Activated CD4-positive, alpha-beta T cell treated with anti-CD3 and anti-CD28 coated beads, Interleukin-2, amount 50 U/mL, for 48 hours (primary cell): ENCODE results near the gene RTRAF.

ENCODE experiments used
- DNase-seq, 2 experiments: peaks; one replicate each; pipeline ENCODE4 v3.0.0-alpha.2; 2020

Gene RTRAF

GRCh38 chr14:52021957-52022600 lies 32.7 kb downstream of the RTRAF start:
- no peak for DNase-seq

- no peak for DNase-seq
Measured at GRCh38 chr14:52023518-52023917, 34.2 kb downstream of the RTRAF start.

GRCh38 chr14:52025310-52025709 lies 36.0 kb downstream of the RTRAF start:
- no peak for DNase-seq

- DNase-seq: no peak
Measured at GRCh38 chr14:52026017-52026660, 36.8 kb downstream of the RTRAF start.

GRCh38 chr14:52026901-52027300 lies 37.6 kb downstream of the RTRAF start:
- DNase-seq: no peak

GRCh38 chr14:52029881-52030280 lies 40.5 kb downstream of the RTRAF start:
- no peak for DNase-seq

GRCh38 chr14:52031781-52032180 lies 42.4 kb downstream of the RTRAF start:
- DNase-seq: no peak

- DNase-seq: no peak
Measured at GRCh38 chr14:52032204-52032801, 43.0 kb downstream of the RTRAF start.

GRCh38 chr14:52033101-52033642 lies 43.8 kb downstream of the RTRAF start:
- no peak for DNase-seq

GRCh38 chr14:52039124-52039815 lies 49.9 kb downstream of the RTRAF start:
- no peak for DNase-seq

- DNase-seq: no peak
Measured at GRCh38 chr14:52040598-52040997, 51.3 kb downstream of the RTRAF start.

- DNase-seq: no peak
Measured at GRCh38 chr14:52042371-52043289, 53.3 kb downstream of the RTRAF start.

GRCh38 chr14:52043690-52044089 lies 54.3 kb downstream of the RTRAF start:
- DNase-seq: peak; percentile 51 to 60

GRCh38 chr14:52044791-52045522 lies 55.6 kb downstream of the RTRAF start:
- DNase-seq: peak in 1 of 2 experiments; percentile 25

- DNase-seq: no peak
Measured at GRCh38 chr14:52046376-52046917, 57.1 kb downstream of the RTRAF start.

- DNase-seq: no peak
Measured at GRCh38 chr14:52048116-52048515, 58.8 kb downstream of the RTRAF start.

GRCh38 chr14:52048641-52049204 lies 59.4 kb downstream of the RTRAF start:
- DNase-seq: no peak

GRCh38 chr14:52049271-52049670 lies 59.9 kb downstream of the RTRAF start:
- DNase-seq: no peak

- no peak for DNase-seq
Measured at GRCh38 chr14:52049721-52050588, 60.6 kb downstream of the RTRAF start.

- no peak for DNase-seq
Measured at GRCh38 chr14:52051251-52051650, 61.9 kb downstream of the RTRAF start.
